Activated naive CD4-positive, alpha-beta T cell (primary cell): ENCODE results near the gene TNFRSF9.
"Not testable (repeated sequence)": the region's sequence is repeated elsewhere in the genome, so short reads cannot be mapped to it uniquely, and the experiment has no call there.

ENCODE experiments used
- DNase-seq, 4 experiments: peaks; one replicate each; lab custom pipeline; 2025; lab: John Stamatoyannopoulos, UW

TNFRSF9 gene

GRCh38 chr1:7940745-7941436 lies at the start of gene TNFRSF9:
TSS of gene TNFRSF9 (minus strand) at chr1:7940839. CDS start at chr1:7939994, 845 bp downstream.
- peak in 2 of 4 experiments; percentile 11 to 41 for DNase-seq

- DNase-seq = no peak
Measured at GRCh38 chr1:7989762-7990428, 49.3 kb upstream of the TNFRSF9 start.

- DNase-seq = no peak
Measured at GRCh38 chr1:7988576-7988975, 47.9 kb upstream of the TNFRSF9 start.

GRCh38 chr1:7987528-7987927 lies 46.9 kb upstream of the TNFRSF9 start:
- no peak for DNase-seq

- no peak for DNase-seq
Measured at GRCh38 chr1:7985851-7986612, 45.4 kb upstream of the TNFRSF9 start.

- DNase-seq = no peak
Measured at GRCh38 chr1:7984811-7985210, 44.2 kb upstream of the TNFRSF9 start.

- no peak for DNase-seq
Measured at GRCh38 chr1:7983086-7983778, 42.6 kb upstream of the TNFRSF9 start.

GRCh38 chr1:7980984-7981383 lies 40.3 kb upstream of the TNFRSF9 start:
- no peak for DNase-seq

- no peak for DNase-seq
Measured at GRCh38 chr1:7975212-7975865, 34.7 kb upstream of the TNFRSF9 start.

GRCh38 chr1:7973086-7973485 lies 32.4 kb upstream of the TNFRSF9 start:
- no peak for DNase-seq

GRCh38 chr1:7972285-7972684 lies 31.6 kb upstream of the TNFRSF9 start:
- no peak for DNase-seq

GRCh38 chr1:7971024-7971423 lies 30.4 kb upstream of the TNFRSF9 start:
- no peak for DNase-seq

- DNase-seq = no peak
Measured at GRCh38 chr1:7970246-7970645, 29.6 kb upstream of the TNFRSF9 start.

GRCh38 chr1:7967651-7968050 lies 27.0 kb upstream of the TNFRSF9 start:
- DNase-seq = no peak

GRCh38 chr1:7967196-7967595 lies 26.6 kb upstream of the TNFRSF9 start:
- DNase-seq = no peak

GRCh38 chr1:7964476-7964875 lies 23.8 kb upstream of the TNFRSF9 start:
- DNase-seq = no peak

- not testable (repeated sequence) for DNase-seq
Measured at GRCh38 chr1:7963841-7964240, 23.2 kb upstream of the TNFRSF9 start.

GRCh38 chr1:7963378-7963730 lies 22.7 kb upstream of the TNFRSF9 start:
- not testable (repeated sequence) for DNase-seq

GRCh38 chr1:7962636-7963377 lies 22.2 kb upstream of the TNFRSF9 start:
- no peak for DNase-seq

GRCh38 chr1:7962014-7962335 lies 21.3 kb upstream of the TNFRSF9 start:
- DNase-seq = no peak
